NCI-H1436 treated with DMSO at 0.1 percent for 48 hours (cell line): ENCODE results near the gene MTHFD2.
"Not testable (repeated sequence)": the region's sequence is repeated elsewhere in the genome, so short reads cannot be mapped to it uniquely, and the experiment has no call there.

Experiments
- DNase-seq: peaks from one replicate; lab custom pipeline; 2025; lab: John Stamatoyannopoulos, UW

MTHFD2 gene

GRCh38 chr2:74229865-74230264 lies 31.4 kb downstream of the MTHFD2 start:
- not testable (repeated sequence) for DNase-seq

GRCh38 chr2:74232426-74232825 lies 34.0 kb downstream of the MTHFD2 start:
- no peak for DNase-seq

DNA sequence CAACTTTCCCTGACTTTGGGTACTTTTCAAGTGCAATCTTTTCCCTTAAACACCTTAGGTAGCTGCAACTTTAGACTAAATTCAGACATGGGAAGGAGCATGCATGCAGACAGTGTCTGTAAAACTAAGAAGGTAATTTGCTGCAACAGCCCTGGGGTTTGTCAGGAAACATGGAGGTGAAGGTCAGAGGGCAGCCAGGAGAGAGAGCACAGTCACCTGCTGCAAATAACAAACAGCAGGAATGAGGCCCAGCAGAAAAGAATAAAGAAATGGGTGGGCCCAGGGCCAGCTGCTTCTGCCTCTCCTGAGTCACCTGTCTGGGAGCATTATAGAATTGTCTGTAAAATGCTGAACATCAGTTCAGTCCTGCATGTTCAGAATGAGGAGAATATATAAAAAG lies 35.2 kb downstream of the MTHFD2 start:
- DNase-seq = no peak

DNA sequence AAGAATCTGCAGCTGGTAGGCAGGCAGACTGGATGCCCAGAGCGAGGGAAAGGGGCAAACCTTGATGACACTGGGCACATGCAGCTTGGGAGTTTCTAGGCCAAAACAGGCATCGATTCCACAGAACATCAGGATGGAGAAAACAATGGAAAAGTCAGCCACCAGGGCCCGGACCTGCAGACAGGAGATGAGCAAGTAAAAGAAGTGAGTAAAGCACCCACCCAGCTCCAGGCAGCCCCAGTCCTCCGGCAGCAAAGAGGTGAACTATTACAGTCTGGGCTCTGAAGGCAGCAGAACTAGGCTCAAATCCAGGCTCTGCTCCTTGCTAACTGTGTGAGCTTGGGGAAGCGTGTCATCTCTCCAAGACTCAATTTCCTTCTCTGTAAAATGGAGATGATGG lies 36.6 kb downstream of the MTHFD2 start:
- DNase-seq = no peak

GRCh38 chr2:74238879-74239278 lies 40.5 kb downstream of the MTHFD2 start:
- no peak for DNase-seq

DNA sequence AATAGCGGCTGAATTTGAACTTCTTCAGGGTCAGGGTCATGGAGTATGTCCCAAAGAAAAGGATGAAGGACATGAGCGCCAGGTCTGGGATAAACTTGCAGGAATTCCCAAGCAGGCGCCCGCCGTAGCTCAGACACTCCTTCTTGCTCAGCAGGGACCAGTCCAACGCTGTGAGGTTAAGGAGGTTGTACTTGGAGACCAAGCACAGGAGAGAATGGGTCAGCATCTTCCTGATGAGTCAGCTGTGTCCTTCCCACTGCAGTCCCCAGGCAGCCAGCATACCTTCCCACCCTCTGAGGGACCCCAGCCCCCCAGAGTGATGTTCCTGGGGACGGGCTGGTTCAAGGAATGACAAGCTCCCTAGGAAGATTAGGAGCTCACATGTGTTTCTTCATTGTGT lies 40.9 kb downstream of the MTHFD2 start:
- DNase-seq = no peak

DNA sequence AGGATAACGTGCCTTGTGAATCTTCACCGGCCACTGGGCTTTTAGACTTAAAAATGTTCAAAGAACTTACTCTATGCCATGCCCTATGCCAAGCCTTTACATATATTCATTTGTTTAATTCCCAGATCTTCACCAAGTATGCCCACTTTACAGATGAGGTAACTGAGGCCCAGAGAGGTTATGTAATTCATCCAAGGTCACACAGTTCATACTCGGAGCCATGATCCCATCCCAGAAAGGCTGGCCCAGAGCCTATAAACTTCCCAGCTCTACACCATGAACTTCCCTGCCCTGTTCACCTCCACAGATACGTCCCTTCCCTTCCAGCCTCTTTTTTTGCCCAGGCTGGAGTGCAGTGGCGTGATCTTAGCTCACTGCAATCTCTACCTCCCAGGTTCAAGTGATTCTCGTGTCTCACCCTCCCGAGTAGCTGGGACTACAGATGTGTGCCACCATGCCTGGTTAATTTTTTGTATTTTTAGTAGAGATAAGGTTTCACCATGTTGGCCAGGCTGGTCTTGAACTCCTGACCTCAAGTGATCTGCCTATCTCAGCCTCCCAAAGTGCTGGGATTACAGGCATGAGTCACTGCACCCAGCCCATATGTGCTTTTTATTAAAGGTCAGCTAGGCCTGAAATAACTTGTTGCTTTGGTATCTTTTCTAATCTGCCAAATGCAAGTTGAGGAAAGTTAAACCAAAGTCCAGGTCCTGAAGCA lies 44.1 kb downstream of the MTHFD2 start:
- DNase-seq = no peak

DNA sequence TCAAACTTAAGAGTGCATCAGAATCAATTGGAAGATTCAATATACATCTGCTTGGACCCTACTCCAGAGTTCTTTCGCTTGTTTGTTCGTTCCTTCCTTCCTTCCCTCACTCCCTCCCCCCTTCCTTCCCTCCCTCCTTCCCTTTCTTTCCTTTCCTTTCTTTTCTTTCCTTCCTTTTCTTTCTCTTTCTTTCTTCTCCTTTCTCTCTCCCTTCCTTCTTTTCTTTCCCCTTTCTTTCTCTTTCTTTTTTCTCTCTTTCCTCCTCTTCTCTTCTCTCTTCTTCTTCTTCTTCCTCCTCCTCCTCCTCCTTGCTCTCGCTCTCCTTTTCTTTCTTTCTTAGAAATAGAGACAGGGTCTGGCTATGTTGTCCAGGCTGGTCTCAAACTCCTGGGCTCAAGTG lies 45.9 kb downstream of the MTHFD2 start:
- DNase-seq = no peak

DNA sequence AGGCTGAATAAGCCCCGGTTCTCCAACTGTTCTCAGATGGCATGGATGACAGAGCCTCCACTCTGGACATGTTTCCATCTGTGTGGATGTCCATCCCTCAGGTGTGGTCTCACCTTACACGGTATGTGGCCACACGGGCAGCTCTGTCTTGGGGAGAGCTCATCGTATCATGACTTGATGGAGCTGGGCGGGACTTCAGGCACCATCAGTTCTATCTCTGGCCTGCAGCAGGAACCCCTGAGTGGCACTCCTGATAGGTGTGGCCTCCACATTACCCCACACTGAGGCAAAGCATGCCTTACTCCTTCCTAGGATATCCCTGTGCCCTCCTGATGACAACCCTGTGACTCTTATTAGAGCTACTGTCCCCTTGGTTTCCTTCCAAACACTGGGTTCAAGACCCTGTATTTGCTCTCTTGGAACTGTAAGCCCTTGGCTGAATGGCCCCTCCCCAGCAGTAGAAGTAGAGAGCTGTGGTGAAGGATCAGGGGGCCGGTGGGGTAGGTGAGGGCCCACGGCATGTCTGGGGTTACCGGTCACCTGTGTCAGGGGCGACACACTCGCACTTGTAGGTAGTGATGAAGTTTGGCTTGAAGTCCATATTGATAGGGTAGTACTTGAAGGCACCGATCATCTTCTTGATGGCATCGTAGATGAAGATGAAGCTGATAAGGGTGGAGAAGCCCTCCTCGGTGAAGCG lies 48.2 kb downstream of the MTHFD2 start:
- no peak for DNase-seq

GRCh38 chr2:74249406-74250122 lies 51.1 kb downstream of the MTHFD2 start:
- DNase-seq = no peak

DNA sequence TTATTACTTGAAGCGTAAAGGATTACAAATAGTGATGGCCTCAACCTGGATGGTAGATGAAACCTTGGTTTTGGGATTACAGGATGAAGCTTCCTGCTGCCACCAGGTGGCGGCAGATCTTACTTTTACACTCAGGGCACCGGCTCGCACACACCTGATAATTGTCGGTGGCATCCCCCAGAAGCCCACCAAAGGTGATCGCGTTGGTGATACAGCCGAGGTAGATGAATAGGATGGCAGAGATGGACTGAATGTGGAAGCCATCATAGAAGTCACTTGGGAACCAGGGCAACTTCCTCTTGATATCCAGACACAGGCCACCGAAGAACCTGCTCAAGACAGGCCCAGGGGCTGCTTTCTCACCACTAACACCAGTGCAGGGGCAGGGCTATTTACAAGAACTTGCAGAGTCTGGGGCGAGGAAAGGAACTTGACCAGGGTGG lies 51.8 kb downstream of the MTHFD2 start:
- no peak for DNase-seq

GRCh38 chr2:74252036-74252435 lies 53.6 kb downstream of the MTHFD2 start:
- no peak for DNase-seq

GRCh38 chr2:74252862-74253261 lies 54.4 kb downstream of the MTHFD2 start:
- no peak for DNase-seq

- DNase-seq = no peak
These were observed 55.0 kb downstream of the MTHFD2 start for GRCh38 chr2:74253306-74253970.

GRCh38 chr2:74253971-74254310 lies 55.5 kb downstream of the MTHFD2 start:
- no peak for DNase-seq

- DNase-seq = no peak
These were observed 57.3 kb downstream of the MTHFD2 start for GRCh38 chr2:74255660-74256213.

DNA sequence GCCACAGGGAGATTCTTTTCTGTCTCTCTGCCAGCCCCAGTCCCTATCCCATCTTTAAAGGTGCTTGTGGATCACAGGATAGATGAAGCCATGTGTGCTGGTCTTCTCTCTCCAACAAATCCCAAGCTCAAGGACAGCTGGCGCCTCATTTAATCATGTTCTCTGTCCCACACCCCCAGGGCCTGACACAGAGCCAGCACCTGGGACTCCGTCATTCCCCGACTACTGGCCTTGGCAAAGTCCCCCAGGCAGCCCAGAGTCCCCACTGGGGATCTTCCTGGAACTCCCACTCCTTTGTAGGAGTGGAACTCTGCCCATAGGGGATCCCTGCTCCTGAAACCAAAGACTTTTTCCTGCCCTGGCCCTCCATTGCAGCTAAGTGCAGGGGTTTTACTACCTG lies 60.8 kb downstream of the MTHFD2 start:
- DNase-seq = no peak

- no peak for DNase-seq
These were observed 61.3 kb downstream of the MTHFD2 start for GRCh38 chr2:74259733-74260132.

DNA sequence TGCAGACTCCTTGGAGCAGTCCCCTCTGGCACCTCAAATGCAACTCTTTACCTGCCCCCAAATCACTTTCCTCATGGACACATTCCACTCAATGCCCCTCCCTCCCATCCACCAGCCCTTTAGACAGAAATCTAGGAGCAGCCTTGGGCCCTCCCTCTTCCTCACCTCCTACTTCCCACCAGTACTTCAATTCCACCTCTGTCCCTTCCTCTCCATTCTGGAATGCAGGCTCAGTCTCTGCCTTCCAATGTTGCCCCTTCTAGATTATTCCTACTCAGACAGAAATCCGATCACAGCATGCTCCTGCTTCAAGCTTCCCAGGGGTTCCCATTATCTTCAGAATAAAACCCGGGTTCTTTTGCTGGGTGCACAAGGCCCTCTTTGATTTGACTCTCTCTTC lies 62.1 kb downstream of the MTHFD2 start:
- no peak for DNase-seq

DNA sequence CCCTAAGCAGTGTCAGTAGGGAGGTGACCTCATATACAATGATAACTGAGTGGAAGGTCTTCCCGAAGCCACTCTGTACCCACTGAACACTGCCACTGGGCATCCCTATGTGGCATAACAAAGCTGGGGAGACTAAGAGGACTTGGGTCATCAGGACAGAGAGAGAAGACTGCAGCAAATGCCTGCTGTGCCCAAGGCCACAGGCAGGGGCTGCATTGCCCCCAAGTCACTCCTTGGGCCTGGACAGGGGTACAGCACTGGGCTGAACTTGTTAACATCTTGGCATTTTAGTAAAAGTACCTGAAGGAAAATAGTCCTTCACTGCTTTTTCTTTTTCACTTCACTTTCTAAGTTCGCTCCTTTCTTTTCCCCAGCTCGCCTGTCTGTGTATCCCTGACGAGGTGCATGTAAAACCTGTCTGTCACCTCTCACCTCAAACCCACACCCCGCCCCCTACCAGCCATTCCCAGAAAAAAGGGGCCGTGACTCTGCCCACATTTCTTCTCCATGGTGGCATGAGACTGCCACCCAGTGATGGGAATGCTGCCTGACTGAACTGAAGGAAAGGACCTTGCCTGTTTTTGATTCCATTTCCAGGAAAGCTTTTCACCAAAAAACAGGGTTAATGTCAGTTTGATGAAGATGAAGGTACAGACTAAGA lies 62.9 kb downstream of the MTHFD2 start:
- no peak for DNase-seq

DNA sequence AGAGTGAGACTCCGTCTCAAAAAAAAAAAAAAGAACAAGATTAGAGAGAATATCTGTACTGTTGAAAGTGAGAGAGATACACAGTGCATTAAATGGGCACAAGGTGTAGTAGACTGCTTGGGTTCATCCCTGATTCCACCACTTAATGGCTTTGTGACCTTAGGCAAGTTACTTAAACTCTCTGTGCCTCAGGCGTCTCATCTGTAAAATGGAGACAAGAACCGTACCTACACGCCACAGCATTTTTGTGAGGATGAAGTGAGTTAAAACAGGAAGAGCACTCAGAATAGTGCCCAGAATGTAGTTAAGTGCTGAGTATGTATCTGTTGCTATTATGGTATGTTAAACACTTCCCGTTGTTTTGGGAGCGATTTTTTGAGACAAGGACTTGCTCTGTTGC lies 64.3 kb downstream of the MTHFD2 start:
- no peak for DNase-seq

DNA sequence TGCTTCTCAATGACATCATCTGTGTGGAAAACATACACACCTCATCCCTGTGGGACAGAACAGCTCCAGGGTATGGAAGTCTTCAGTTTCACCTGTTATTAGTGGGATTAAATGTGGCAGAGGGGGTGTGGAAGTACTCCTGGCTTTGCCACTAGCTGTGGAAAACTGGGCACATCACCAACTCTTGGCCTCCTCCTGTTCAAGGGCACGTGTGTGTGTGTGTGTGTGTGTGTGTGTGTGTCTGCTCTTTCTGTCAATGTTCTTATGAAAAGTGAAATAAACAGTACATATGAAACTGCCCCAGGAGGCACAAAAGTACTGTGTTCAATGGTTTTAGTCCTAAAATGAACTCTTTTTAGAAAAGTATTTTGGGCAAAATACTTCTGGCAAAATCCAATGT lies 65.9 kb downstream of the MTHFD2 start:
- no peak for DNase-seq
